IgD-negative memory B cell (primary cell): Measurements from ENCODE around the gene CCT7. TPM values are rescaled to one million over a fixed set of nuclear protein-coding genes. Genes with fewer than 3 reads are reported as not detected.

Source experiments
- H3K27ac Mint-ChIP-seq, 3 donors: one replicate each; pipeline ENCODE4 v1.8.0; 2020 to 2022; ENCODE audit warnings: mild to moderate bottlenecking in 3 of 3, mixed read lengths in 3 of 3, moderate library complexity in 1 of 3
- H3K27me3 Mint-ChIP-seq: one replicate; pipeline ENCODE4 v1.8.0; 2021; ENCODE audit warnings: mixed read lengths
- H3K36me3 Mint-ChIP-seq: one replicate; pipeline ENCODE4 v1.8.0; 2020; ENCODE audit warnings: mild to moderate bottlenecking, mixed read lengths
- H3K4me1 Mint-ChIP-seq, 3 donors: one replicate each; pipeline ENCODE4 v1.8.0; 2020 to 2022; ENCODE audit warnings: mixed read lengths in 3 of 3, mild to moderate bottlenecking in 1 of 3
- H3K4me3 Mint-ChIP-seq, 4 donors: one replicate each; pipeline ENCODE4 v1.8.0; 2020 to 2022; ENCODE audit warnings: mild to moderate bottlenecking in 4 of 4, mixed read lengths in 4 of 4, moderate library complexity in 3 of 4
- H3K9me3 Mint-ChIP-seq, 3 donors: one replicate each; pipeline ENCODE4 v1.8.0; 2020 to 2021; ENCODE audit warnings: mixed read lengths in 3 of 3, mild to moderate bottlenecking in 1 of 3
- polyA plus RNA-seq: library from polyadenylated mRNA; unstranded; fragments of 300-500 nt; fragmentation: Illumina TruSeq; gene quantifications from one replicate; pipeline ENCODE4 v1.2.3, GENCODE V29; 2021

CCT7 gene
- polyA plus RNA-seq, 1 donor from 2014 or later: 242 TPM

DNA sequence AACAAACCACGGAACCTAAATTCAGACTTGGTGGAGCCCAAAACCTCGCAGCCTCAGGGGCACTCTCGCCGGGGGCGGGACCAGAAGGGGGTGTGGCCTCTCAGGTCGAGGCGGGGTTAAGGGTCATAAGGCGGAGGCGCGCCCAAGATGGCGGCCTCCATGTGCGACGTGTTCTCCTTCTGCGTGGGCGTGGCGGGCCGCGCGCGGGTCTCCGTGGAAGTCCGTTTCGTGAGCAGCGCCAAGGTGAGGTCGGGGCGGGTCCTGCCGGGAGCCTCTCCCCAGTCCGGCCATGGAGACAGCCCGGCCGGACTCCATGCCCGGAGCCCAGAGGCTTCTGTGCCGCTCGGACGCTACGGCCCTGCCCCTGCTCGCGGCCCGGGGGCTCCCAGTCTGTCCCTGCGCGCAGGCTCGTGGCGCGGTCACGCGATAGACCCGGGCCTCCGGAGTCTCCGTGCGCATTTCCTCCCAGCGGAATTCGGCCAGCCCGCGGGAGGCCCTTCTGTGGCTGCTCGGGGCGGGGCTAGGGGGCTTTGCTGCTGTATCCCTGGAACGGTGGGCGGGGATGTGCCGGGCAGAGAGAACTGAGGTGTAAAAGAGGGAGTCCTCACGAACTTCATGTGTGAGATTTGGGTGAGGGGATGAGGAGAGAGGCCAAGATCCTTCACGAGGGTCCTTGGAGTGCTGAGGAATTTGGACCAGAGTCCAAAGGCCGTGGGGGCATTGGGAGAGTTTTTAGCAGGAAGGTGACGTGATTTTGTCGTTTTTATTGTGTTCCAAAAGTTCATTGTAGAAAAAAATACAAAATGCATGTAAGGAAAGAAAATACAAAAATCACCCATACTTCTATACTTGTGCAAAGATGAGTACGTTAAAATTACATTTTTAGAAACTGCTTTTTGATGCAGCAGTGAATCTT is 19.7 kb upstream of the CCT7 start, which contains the start of gene SMYD5:
Gene SMYD5, plus strand, starts transcription at position 126 of the 916 bp plus-strand sequence. Its CDS starts 22 bp downstream, at position 148.
- Mint-ChIP-seq H3K4me1 (peaks cover 17 to 25% (median 24%) of the 10 kb centered on the region in 3 donors), H3K27ac (peak within 1 kb of the TSS; percentile 19 to 97 (median 91)), H3K36me3 (no peaks in the 10 kb centered on the region), H3K27me3 (peaks cover 2% of the 10 kb centered on the region), H3K9me3 (no peaks in the 10 kb centered on the region), H3K4me3 (peak within 1 kb of the TSS; percentile 85 to 98 (median 94))

DNA sequence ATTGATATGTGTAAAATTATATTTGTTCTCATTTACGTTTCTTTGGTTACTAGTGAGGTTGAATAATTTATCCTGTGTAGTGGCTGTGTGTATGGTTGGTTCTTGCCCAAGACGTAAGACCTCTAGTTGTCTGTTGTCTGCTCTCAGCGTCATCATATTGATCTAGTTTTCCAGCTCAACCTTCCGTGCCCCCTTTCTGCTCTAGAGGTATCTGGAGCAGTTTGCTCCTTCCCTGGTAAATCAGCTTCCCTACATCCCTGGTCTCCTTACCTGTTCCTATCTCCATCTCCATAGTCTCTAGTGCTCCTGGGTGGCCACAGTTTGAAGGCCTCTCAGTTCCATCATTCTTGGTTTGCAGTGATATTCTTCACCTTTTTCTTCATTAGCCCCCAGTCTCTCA is 18.9 kb upstream of the CCT7 start:
- peak overlapping the region; percentile 85 to 98 (median 94) for H3K4me3 Mint-ChIP-seq
- peak overlapping the region; percentile 19 to 91 (median 56) for H3K27ac Mint-ChIP-seq
- H3K9me3 Mint-ChIP-seq: no peaks in the 10 kb centered on the region
- H3K27me3 Mint-ChIP-seq: no peaks in the 10 kb centered on the region
- no peaks in the 10 kb centered on the region for H3K36me3 Mint-ChIP-seq
- H3K4me1 Mint-ChIP-seq: peaks cover 17 to 25% (median 24%) of the 10 kb centered on the region in 3 donors

DNA sequence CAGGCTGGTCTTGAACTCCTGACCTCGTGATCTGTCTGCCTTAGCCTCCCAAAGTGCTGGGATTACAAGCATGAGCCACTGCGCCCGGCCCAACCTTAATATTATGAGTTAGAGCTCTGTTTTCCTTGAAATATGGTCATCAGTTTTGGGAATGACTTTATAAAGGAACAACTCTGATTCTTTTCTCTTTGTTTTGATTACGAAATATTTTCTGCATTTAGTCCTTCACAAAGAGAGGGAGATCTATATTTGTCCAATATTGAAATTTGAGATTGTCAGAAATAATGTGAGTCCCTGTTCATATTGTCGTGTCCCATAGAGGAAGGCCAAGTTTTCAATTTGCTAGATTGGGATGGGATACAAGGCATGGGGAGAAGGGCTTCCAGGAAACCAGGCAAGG is 16.9 kb upstream of the CCT7 start:
- Mint-ChIP-seq H3K27ac (no peak overlapping the region), H3K4me3 (peak overlapping the region in 2 of 4 donors; percentile 12 to 62), H3K9me3 (no peaks in the 10 kb centered on the region), H3K27me3 (no peaks in the 10 kb centered on the region), H3K36me3 (peaks cover 2% of the 10 kb centered on the region), H3K4me1 (peaks cover 17 to 25% (median 24%) of the 10 kb centered on the region in 3 donors)

DNA sequence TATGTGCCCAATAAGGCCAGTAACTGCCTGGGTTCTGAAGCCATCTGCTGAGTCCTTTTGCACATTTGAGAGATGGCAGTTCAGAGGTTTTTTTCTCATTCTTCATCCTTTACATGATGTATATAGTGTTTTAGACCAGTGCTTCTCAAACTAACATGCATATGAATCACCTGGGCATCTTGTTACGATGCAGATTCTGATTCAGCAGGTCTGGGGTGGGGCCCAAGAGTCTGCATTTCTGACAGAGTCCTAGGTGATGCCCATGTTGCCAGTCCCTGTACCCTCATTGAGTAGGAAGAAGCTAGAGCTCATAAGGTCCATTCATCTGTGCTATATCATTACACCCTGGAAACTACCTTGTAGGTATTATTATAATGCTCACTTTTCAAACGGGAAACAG is 16.3 kb upstream of the CCT7 start:
- Mint-ChIP-seq H3K4me3 (peak overlapping the region in 1 of 4 donors; percentile 64), H3K4me1 (peaks cover 13 to 21% (median 20%) of the 10 kb centered on the region in 3 donors), H3K9me3 (no peaks in the 10 kb centered on the region), H3K36me3 (peaks cover 2% of the 10 kb centered on the region), H3K27me3 (no peaks in the 10 kb centered on the region), H3K27ac (no peak overlapping the region)

DNA sequence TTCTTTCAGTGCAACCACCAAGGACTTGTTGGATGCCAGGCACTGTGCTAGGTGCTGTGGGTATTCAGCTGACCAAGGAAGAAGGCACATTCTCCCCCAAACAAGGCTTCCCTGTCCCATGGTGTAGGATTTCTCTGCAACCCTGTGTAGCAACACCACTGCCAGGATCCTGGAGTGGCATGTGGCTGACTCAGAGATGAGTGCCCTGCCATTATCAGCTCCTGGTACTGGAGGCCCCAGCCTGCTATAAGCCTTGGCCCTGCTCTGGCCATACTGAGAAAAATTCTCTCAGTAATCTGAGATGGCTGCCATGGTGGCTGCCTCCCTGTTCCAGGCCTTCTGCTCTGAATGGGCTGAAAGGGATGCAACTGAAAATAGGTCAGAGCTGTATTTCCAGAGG is 15.8 kb upstream of the CCT7 start:
- Mint-ChIP-seq H3K4me3 (no peak overlapping the region), H3K27ac (no peak overlapping the region), H3K36me3 (peaks cover 2% of the 10 kb centered on the region), H3K9me3 (no peaks in the 10 kb centered on the region), H3K4me1 (peaks cover 13 to 20% (median 17%) of the 10 kb centered on the region in 3 donors), H3K27me3 (no peaks in the 10 kb centered on the region)

DNA sequence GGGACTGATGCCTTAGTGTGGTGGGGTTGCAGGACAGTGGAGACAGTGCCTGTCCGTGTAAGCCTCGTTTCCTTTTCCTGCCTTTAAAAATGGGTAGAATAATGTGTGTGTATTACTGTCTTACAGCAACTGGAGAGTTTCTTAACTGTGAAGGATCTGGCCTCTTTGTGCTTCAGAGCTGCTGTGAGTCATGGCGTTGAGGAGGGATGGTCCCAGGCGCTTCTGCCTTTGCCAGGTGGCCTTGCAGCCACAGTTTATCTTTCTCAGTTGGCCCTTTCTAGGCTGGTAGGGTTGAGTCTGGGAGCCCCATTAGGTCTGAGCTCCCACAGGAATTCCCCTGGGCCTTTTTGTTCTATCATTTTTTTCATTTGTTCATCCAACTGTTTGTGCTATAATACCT is 10.3 kb upstream of the CCT7 start:
- peak overlapping the region in 1 of 4 donors; percentile 33 for H3K4me3 Mint-ChIP-seq
- H3K27ac Mint-ChIP-seq: no peak overlapping the region
- peaks cover 0 to 2% (median 0%) of the 10 kb centered on the region in 3 donors for H3K4me1 Mint-ChIP-seq
- H3K9me3 Mint-ChIP-seq: no peaks in the 10 kb centered on the region
- no peaks in the 10 kb centered on the region for H3K27me3 Mint-ChIP-seq
- peaks cover 5% of the 10 kb centered on the region for H3K36me3 Mint-ChIP-seq

DNA sequence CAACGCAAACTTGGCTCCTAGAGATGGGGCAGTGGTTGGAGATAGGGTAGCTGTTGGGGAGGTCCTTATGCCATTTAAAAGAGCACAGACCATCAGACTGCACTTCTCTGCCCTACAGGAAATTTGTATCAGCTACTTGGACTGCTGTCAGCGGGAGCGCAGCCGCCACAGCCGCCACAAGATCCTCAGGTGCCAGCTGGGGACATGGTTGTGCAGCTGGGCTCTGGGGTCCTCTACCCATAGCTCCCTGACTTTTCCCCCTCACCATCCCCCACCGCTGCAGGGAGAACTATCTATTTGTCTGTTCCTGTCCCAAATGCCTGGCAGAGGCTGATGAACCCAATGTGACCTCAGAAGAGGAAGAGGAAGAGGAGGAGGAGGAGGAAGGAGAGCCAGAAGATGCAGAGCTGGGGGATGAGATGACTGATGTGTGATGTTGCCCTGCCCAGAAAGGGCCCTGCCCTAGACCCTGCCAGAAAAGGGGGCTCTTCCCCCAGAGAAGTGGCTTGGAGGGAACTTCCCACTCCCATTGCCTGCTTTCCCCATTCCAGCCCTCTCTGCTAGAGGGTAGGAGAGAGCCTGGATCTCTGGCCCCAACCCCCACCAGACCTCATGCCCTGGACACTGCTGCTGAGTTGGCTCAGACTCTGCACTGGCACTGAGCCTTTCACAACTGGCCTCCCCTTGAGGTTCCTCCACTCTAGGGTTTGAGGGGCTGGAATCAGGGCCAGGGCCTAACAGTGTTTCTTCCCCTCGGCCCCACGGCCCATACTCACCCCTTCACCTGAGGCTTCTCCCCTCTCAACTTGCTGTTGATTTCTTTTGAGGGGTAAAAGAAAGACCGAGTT is 8.4 kb upstream of the CCT7 start:
- Mint-ChIP-seq H3K4me1 (no peaks in the 10 kb centered on the region), H3K4me3 (peak overlapping the region in 1 of 4 donors; percentile 50), H3K9me3 (no peaks in the 10 kb centered on the region), H3K27me3 (no peaks in the 10 kb centered on the region), H3K27ac (peak overlapping the region in 1 of 3 donors; percentile 57), H3K36me3 (peaks cover 5% of the 10 kb centered on the region)

DNA sequence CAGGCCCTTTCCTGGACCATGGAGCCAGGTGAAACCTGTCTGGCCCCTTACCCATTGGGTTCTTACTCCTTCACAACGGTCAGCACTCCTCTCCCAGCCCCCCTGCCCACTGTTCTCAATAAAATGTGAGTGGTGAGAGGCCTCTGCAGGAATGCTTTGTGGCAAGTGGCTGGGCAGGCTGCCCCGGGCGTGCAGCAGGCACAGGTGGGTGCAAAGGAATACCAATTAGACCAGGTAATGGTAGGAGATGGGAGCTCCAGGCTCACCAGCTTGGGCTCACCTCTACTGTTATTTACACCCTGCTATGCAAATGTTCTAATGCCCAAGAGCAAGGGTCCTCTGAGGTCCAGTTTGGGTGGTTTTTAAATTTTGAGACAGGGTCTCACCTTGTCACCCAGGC is 7.0 kb upstream of the CCT7 start:
- H3K36me3 Mint-ChIP-seq: peaks cover 4% of the 10 kb centered on the region
- no peaks in the 10 kb centered on the region for H3K4me1 Mint-ChIP-seq
- H3K27ac Mint-ChIP-seq: no peak overlapping the region
- H3K4me3 Mint-ChIP-seq: no peak overlapping the region
- no peaks in the 10 kb centered on the region for H3K9me3 Mint-ChIP-seq
- H3K27me3 Mint-ChIP-seq: no peaks in the 10 kb centered on the region

DNA sequence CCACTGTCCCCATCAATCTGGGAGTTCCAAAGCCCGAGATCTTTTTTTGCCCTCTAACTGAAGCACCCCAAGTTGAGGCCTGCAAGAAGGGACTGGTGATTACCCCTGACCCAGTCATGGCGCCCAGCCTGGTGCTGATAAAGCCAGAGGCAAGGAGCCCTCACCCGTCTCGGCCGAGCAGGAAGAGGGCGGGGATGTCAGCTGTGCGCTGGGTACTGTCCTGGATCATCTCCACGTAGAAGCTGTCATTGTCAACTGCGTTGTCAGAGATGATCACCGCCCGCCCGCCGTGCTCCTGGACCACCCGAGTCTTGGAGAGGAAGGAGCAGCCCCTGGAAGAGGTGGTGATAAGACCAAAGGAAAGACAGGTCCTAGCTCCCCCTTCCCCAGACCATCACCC is 5.5 kb upstream of the CCT7 start:
- H3K9me3 Mint-ChIP-seq: no peaks in the 10 kb centered on the region
- peaks cover 0 to 5% (median 4%) of the 10 kb centered on the region in 3 donors for H3K4me1 Mint-ChIP-seq
- H3K27me3 Mint-ChIP-seq: no peaks in the 10 kb centered on the region
- no peak overlapping the region for H3K27ac Mint-ChIP-seq
- H3K36me3 Mint-ChIP-seq: peaks cover 3% of the 10 kb centered on the region
- H3K4me3 Mint-ChIP-seq: no peak overlapping the region

DNA sequence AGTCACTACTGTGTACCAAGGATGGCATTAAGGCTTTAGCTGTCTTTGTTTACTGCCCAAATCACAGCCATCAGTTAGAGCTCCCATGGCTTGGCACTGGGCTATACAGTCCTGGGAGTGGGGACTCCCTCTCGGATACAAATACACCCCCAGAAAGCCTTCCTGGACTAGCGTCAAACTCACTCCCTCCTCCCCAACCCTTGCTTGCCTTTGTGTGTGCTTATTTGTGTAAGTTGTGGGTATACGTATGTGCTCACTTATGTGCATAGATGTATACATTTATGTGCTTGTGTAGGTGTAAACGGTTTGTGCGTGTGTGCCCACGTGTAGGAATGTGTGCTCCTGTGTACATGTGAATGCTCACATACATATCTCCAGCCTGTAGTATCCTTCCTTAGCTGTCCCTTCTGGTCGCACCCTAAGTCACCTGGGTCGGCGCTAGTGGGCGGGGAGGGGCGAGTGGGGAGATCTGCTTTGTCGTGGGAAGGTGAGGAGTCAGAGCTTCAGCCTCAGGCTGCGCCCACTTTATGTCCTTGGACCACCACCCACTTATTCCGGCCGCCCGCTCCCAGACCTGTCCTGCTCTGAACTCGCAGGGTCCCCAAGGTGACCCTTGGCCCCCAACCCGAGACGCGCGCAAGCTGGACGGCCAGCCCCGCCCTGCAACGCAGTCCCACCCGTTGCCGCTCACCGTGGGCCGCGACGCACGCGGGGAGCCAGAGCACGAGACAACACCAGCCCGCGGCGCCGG is 1.5 kb upstream of the CCT7 start:
- peak overlapping the region; percentile 31 to 96 (median 50) for H3K27ac Mint-ChIP-seq
- H3K4me1 Mint-ChIP-seq: peaks cover 18 to 30% (median 25%) of the 10 kb centered on the region in 3 donors
- no peaks in the 10 kb centered on the region for H3K27me3 Mint-ChIP-seq
- peaks cover 2% of the 10 kb centered on the region for H3K36me3 Mint-ChIP-seq
- H3K9me3 Mint-ChIP-seq: no peaks in the 10 kb centered on the region
- H3K4me3 Mint-ChIP-seq: peak overlapping the region; percentile 96 to 100 (median 99)

DNA sequence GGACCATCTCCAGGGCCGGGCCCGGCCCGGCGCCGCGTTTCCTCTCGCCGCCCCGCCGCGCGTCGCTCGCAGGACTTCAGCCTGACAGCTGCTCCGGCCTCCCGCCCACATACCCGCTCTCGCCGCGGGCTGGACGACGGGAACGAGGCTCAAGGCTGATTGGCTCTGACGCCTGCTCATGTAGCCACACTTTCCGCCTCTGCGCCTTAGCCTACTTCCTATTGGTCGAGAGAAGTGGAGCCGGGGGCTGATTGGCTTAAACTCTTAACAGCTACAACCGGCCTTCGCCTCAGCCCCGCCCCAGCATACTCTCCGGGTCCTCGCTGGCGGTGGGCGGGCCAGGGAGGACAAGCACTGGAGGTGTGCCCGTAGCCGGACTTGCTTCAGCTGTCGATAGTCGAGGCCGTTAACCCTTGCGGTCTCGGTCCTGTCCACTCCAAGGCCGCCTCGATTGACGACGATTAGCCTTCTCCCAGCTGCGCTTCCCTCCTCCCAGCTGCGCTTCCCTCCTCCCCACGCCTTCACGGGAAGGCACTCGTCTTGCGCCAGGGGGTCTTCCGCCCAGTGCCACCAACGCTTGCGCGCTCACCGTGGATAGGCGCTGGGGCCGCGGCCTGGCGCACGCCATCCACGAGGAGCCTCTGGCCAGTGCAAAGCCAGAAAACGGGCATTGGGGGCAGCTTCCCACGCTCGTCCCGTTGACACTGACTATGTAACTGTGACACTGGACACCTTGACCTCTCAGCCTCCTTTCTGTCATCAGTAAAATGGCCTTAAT is 765 bp upstream of the CCT7 start, which contains the start of gene PRADC1:
Gene PRADC1, minus strand, starts transcription at position 86 of the 778 bp plus-strand sequence. Its CDS starts 79 bp downstream, at position 7.
- Mint-ChIP-seq H3K27me3 (no peaks in the 10 kb centered on the region), H3K9me3 (no peaks in the 10 kb centered on the region), H3K4me1 (peaks cover 18 to 32% (median 25%) of the 10 kb centered on the region in 3 donors), H3K4me3 (peak within 1 kb of the TSS; percentile 96 to 100 (median 99)), H3K27ac (peak within 1 kb of the TSS; percentile 96 to 99 (median 97)), H3K36me3 (no peaks in the 10 kb centered on the region)

DNA sequence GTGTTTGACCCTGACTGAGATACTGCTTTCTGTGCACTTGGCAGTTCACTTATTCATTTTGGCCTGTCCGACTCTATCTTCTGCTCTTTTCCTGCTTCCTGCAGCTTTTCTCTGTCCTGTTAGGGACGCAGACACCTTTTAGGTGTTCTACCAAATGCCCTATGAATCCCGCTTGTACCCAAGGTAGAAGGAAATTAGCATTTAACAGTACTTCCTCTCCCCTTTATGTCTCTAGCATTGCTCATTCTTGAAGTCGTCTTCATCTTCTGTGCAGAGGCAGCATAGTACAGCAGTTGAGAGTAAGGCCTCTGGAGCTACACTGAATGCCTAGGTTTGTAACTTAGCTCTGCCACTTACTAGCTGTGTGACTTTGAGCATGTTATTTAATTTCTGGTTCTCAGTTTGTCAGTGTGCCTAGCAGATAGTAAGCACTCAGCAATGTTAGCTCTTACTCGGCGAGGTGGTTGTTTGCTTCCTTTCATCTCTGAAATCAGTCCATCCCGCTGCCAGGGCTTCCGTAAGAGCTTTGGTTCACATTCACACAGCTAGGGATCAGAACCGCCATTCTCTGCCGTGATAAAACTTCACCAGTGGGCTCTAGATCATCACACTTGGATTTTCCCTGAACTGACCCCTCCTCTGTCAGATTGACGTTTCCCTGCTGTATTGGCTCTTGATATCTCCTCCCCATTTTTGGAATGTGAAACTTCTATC is 1.4 kb downstream of the CCT7 start:
- Mint-ChIP-seq H3K9me3 (no peaks in the 10 kb centered on the region), H3K4me3 (peak overlapping the region; percentile 96 to 100 (median 99)), H3K36me3 (no peaks in the 10 kb centered on the region)

DNA sequence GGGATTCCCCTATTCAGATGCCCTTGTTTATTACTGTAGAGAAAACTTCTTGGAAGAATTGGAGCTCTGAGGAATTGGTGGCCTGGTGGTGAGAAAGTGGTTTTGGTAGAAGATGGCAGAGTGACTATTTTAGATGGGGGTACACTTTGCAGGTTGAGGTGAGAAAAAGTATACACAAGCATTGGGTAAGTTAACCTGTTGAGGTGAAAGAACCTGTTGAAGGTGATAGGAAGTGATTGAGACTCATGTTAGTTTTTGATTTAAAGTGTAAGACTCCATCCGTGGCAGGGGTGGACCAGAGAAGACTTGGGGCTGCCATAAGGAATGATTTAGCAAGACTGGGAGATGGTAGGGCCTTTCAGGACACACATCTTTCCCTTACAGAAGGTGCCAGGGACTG is 3.1 kb downstream of the CCT7 start:
- H3K4me3 Mint-ChIP-seq: peak overlapping the region in 1 of 4 donors; percentile 99
- H3K9me3 Mint-ChIP-seq: no peaks in the 10 kb centered on the region
- no peaks in the 10 kb centered on the region for H3K27me3 Mint-ChIP-seq
- H3K27ac Mint-ChIP-seq: peak overlapping the region in 2 of 3 donors; percentile 2 to 24
- H3K36me3 Mint-ChIP-seq: no peaks in the 10 kb centered on the region
- peaks cover 18 to 37% (median 25%) of the 10 kb centered on the region in 3 donors for H3K4me1 Mint-ChIP-seq

More for the DNA sequence above, 1.4 kb downstream of the CCT7 start:
- Mint-ChIP-seq H3K27me3 (no peaks in the 10 kb centered on the region), H3K27ac (peak overlapping the region; percentile 96 to 99 (median 97)), H3K4me1 (peaks cover 18 to 37% (median 25%) of the 10 kb centered on the region in 3 donors)
